RWPE2 (cell line): ENCODE data around the gene RASAL1.

Experiments
- ATAC-seq: fragments of 200-7000 bp; cut with Tn5 transposase; 3 replicates; pipeline ENCODE4 v1.9.1; 2021; ENCODE audit warnings: low read depth
- DNase-seq: peaks from one replicate; pipeline ENCODE4 v3.0.0-alpha.2; 2020; ENCODE audit warnings: low spot score
- H3K27ac ChIP-seq: fragments of 450-650 bp; 2 replicates; pipeline ENCODE4 v1.5.1; 2017; ENCODE audit warnings: mild to moderate bottlenecking; ENCODE audit not compliant: poor library complexity, severe bottlenecking
- H3K27me3 ChIP-seq: fragments of 250-450 bp; sonication (Bioruptor Pico); 2 replicates; pipeline ENCODE4 v1.5.1; 2021; ENCODE audit warnings: mild to moderate bottlenecking, moderate library complexity; ENCODE audit not compliant: insufficient read depth, poor library complexity, severe bottlenecking
- H3K36me3 ChIP-seq: fragments of 250-450 bp; sonication (Bioruptor Pico); 2 replicates; pipeline ENCODE4 v1.5.1; 2020; ENCODE audit warnings: low read depth, mild to moderate bottlenecking, moderate library complexity
- H3K4me1 ChIP-seq: fragments of 250-450 bp; sonication (Bioruptor Pico); 2 replicates; pipeline ENCODE4 v1.5.1; 2021; ENCODE audit warnings: mild to moderate bottlenecking, moderate library complexity; ENCODE audit not compliant: insufficient read depth, poor library complexity, severe bottlenecking
- H3K4me3 ChIP-seq: fragments of 250-450 bp; sonication (Bioruptor Pico); 2 replicates; pipeline ENCODE4 v1.5.1; 2021; ENCODE audit warnings: mild to moderate bottlenecking, moderate library complexity; ENCODE audit not compliant: severe bottlenecking
- H3K9me3 ChIP-seq: fragments of 250-450 bp; sonication (Bioruptor Pico); 2 replicates; pipeline ENCODE4 v1.5.1; 2021; ENCODE audit warnings: mild to moderate bottlenecking, moderate library complexity; ENCODE audit not compliant: severe bottlenecking
- CTCF ChIP-seq: fragments of 450-650 bp; IDR thresholded peaks from one replicate; pipeline ENCODE4 v1.5.1; 2017; ENCODE audit warnings: mild to moderate bottlenecking, moderate library complexity; ENCODE audit not compliant: poor library complexity, severe bottlenecking

Gene RASAL1

DNA sequence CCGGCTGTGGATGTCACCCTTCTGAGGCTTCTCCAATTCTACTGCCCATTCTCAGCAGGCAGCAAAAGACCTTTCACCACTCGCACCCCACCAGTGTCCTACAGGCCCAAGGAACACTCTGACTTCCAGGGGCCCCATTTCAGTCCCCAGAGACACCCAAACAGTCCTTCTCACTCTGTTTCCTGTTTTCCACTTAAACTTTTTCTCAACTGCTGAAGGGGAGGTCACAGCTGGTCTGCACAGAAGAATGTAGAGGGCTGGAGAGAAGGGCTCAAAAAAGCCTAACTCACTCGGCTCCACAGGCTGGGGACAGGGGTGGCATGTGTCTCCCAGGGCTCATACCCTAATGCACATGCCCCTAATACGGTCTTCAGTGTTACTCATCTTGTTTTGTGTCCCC lies 83.2 kb downstream of the RASAL1 start:
- ATAC-seq (no peak), DNase-seq (no peak)
- Histone ChIP-seq H3K27ac (no peak overlapping the region), H3K27me3 (peaks cover 28% of the 10 kb centered on the region), H3K9me3 (no peaks in the 10 kb centered on the region), H3K4me1 (no peaks in the 10 kb centered on the region), H3K4me3 (no peak overlapping the region), H3K36me3 (no peaks in the 10 kb centered on the region)
- no peak for TF ChIP-seq CTCF

DNA sequence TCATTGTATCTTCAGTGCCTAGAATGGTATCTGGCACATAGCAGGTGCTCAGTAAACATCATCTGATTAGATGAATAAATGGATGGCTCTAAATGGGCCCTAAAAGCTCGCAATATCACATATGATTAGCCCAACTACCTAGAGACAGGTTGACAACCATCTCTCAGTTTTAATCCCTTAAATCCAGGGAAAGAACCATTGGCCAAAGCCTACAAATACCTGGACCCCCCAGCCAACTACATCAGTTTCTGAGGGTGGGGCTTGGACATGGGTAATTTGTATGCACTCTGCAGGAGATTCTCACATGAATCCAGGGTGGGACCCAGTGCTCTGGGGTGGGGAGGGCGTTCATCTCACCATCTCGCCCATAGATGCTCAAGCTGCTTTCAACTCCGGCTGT lies 83.8 kb downstream of the RASAL1 start:
- Histone ChIP-seq H3K27me3 (peaks cover 22% of the 10 kb centered on the region), H3K27ac (no peak overlapping the region), H3K9me3 (no peaks in the 10 kb centered on the region), H3K4me1 (no peaks in the 10 kb centered on the region), H3K4me3 (no peak overlapping the region), H3K36me3 (no peaks in the 10 kb centered on the region)
- TF ChIP-seq CTCF: no peak
- ATAC-seq: no peak
- DNase-seq: no peak

DNA sequence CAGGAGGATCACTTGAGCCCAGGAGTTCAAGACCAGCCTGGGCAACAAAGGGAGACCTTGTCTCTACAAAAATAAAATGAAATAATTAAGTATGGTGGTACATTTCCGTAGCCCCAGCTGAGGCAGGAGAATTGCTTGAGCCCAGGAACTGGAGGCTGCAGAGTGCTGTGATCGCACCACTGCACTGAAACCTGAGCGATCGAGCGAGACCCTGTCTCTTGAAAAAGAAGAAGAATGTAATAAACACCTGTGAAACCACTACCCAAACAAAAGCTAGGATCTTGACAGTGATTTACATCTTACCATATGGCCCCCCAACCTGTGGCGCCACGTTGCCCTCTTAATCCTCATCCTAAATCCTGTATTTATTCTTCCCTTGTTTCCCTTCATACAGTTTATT lies 84.8 kb downstream of the RASAL1 start:
- Histone ChIP-seq H3K9me3 (no peaks in the 10 kb centered on the region), H3K27me3 (peaks cover 12% of the 10 kb centered on the region), H3K4me3 (no peak overlapping the region), H3K27ac (no peak overlapping the region), H3K4me1 (no peaks in the 10 kb centered on the region), H3K36me3 (no peaks in the 10 kb centered on the region)
- DNase-seq (no peak), ATAC-seq (no peak)
- TF ChIP-seq CTCF: no peak

GRCh38 chr12:113049976-113050742 lies 85.4 kb downstream of the RASAL1 start:
- Histone ChIP-seq H3K36me3 (no peaks in the 10 kb centered on the region), H3K27me3 (peaks cover 6% of the 10 kb centered on the region), H3K9me3 (no peaks in the 10 kb centered on the region), H3K27ac (no peak overlapping the region), H3K4me3 (no peak overlapping the region), H3K4me1 (no peaks in the 10 kb centered on the region)
- no peak for DNase-seq
- peak; percentile 31 for TF ChIP-seq CTCF
- ATAC-seq: peak; percentile 56; the same call in 2 of the 3 replicates
